HuH-7 (cell line): ENCODE results near the gene ITIH3.

ENCODE experiments used
- DNase-seq: peaks from one replicate; pipeline ENCODE4 v3.0.0; 2011; ENCODE audit warnings: low spot score

The ITIH3 gene

DNA sequence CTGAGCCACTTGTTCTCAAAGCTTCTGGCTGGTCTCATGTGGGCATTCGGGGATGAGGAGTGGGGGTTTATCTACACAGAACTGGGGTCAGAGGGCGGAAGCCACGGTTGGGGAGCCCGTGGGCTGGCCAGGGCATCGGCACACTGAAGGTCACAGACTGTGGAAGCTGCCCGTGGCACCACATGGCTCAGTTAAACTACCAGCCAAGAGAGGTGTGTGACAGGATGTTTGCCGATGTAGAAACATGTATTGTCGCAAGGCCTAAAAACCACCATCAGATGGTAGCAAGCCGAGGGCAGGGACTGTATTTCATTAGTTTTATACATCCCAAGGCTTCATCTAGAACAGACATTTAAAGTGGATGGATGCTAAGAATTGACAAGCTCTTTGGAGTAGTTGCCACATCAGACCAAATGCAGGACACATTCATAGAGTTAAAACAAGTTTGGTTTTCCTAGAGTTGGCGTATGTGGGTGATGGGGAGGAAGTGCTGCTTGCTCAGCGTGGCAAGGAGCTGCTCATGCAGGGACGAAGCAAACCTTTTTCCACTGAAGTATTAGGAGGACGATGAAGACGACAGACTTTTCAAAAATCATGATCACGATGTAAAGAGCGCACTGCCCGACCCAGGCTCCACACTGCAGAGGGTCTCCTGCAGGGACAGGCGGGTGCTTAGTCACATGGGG is 49.8 kb downstream of the ITIH3 start:
- no peak for DNase-seq

DNA sequence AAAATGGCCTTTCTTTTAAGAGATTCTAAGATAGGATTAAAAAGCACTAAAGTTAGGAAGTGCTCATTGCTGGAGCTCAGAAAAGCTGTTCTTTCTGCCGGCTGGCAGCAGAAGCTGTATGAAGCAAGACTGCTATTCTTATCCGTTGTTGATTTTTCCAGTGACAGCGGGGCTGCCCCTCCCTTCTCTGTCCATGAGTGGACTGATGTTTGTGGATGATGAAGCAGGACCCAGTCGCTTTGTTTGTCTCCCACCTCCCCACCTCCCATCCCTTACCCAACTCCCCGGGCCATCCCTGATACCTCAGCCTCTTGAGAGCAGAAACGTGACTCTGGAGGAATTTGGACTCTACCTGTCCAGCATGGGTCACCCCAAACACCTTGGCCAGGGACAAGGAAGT is 50.6 kb downstream of the ITIH3 start:
- DNase-seq: peak; percentile 19

DNA sequence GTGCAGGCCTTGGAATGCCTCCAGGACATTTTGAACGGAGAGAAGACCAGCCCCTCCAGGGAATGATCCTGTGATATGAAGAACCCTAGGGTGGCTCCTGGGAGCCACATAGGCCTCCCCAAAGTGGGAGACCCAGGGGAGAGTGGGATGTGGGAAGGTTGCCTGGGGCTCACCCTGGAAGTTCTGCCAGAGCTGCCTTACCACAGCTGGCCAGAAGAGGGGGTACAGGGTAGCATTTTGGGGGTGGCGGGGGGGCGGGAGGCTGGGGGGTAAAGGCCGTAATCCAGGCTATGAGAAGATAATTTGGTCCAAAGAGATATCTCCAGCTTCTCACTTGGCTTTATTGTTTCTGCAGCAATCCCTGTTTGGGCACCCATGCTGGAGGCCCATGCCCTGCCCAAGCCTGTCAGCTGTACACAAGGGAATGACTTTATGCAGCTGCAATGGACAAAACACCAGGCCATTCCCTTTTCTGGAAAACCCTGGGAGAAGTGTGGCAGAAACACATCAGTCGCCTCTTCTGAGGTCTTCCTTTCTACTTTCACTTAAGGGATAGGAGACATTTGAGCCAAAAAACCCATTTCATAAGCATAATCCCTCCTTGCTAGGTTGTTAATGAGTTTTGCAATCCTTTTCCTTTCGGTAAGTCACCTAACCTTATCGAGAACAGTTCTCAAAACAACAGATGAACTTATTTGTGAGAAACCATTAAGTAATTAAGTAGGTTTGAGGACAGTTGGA is 51.3 kb downstream of the ITIH3 start:
- DNase-seq: no peak

DNA sequence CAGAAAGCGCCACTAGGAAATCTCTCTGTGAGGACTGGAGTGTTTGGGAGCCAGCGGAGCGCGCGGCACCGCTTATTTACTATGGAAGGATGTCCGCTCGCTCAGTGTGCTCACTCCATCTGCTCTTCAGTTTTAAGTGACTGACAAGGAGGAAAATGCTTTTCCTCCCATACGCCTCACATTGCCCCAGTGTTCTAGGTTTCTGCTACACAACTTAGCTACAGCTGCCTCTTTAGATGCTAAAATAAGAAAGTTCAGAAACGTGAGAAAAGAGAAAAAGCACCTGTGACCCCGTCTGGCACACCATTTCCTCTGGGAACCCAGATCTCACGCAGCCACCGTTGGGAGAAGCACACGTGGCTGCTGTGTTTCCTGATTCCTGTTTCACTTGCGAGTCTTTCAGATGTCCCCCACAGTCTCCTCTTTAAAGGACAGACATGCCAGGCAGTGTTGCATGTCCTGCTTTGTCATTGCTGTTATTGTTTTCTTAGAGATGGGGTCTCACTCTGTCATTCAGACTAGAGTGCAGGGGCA is 51.9 kb downstream of the ITIH3 start:
- DNase-seq: no peak

DNA sequence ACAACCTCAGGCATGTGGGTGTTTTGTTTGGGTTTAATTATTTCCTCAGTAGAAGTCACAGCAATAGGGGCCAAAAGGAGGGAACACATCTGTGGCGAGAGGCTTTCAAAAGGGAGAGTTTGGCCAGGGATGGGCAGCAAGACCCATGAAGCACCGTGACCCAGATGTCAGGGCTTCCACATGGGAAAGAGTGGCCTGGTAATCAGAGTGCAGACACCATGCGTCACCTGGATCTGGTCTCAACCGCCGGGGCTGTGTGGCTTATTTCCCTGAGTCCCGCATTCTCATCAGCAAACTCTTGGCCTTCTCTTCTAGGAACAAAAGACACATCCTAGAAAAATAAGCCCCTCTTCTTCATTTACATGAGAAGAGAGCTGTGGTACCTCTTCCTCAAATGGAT is 52.6 kb downstream of the ITIH3 start:
- no peak for DNase-seq

DNA sequence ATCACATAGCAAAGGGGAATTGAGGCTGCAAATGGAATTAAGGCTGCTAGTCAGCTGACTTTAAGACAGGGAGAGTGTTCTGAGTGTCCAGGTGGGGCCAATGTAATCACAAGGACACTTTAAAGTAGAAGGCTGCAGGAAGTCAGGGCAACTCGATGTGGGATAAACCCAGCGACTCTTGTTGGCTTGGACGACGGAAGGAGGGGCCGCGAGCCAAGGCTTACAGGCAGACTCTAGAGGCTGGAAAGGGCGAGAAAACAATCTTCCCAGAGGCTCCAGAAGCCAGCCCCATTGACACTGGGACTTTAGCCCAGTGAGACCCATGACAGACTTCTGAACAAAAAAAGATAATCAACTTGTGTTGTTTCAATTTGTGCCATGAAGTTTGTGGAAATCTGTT is 53.1 kb downstream of the ITIH3 start:
- DNase-seq: no peak

DNA sequence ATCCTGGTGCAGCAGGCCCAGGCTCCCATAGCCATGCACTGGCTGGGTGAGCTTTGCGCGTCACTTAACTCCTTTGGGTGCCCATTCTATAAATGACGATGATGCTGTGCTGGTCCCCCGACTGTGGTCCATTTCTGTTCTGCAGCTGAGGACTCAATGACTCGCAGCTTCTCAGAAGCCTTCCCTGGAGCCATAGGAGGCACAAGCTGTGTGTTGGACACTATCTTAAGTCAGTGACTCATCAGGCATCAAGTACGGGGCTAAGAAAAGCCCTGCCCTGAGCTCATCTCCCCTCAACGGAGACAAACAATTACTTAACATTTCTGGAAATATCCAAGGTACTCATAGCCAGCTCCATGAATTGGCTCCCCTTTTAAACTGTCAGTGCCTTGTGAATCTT is 54.0 kb downstream of the ITIH3 start:
- DNase-seq: no peak

DNA sequence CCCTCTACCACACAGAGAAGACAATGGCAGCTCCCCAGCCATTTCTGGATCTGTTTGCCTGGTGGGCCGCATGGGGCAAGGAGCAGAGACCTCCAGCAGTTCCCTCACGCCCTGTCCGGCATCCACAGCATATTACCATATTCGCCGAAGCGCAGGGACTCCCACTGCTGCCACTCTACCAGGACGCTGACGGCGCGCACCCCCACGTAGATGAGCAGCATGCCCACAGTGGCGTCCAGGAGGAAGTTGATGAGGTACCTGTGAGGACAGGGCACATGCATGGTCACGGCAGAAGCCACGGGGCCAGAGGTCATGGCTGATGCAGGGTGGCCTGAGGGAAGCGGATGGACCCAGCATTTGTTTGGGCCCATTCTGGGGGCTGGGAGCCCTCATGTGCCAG is 55.1 kb downstream of the ITIH3 start:
- DNase-seq: no peak

DNA sequence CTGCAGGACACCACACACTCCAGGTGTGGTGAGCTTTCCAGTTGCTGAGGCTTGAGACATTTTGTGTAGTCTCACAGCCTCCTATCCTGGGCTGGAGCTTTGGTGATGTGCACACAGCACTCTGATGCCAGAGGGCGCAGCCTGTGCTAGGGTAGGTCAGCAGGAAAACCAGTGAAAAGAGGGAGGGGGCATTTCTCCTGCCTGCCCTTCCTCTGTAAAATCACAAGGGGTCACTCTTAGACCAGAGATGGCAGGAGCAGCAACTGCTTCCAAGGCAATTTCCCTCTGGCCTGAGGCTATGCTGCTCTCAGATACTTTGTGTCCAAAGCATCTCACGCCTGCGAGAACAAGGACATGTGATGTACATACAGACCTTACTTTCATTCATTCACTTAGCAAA is 56.8 kb downstream of the ITIH3 start:
- DNase-seq: peak; percentile 51

DNA sequence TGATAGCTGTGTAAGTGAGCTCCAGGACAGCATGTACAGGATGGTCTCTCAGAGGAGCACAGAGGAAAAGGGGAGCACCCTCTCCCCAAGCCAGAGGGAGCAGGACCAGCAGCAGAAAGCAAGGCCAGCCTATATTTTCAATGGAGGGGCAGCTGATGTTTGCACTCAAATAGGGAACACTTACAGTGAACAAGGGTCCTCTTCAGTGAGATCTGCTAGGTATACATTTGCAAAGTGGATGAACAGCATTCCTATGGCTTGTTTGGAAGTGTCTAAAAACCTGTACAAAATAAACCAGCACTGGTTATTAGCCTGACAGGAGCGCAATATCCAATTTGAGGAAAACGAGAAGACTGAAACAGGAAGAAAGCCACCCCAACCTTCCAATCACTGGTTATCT is 57.8 kb downstream of the ITIH3 start:
- no peak for DNase-seq

DNA sequence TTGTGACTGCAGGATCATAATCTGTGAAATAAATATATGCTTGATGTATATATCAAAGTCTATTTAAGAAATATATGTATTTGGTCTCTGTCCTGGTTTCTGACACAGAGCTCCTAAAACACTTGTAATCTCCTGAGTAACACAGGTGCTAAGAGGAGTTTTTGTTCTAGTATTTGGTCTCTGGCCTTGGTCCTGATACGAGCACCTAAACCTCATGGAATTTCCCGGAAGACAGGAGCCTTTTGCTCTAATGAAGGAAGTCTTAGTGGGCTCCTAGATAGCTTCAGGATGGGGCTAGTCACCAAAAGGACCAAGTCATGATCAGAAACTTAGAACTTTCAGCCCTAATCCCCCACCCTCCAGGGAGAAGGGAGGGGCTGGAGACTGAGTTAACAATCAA is 59.4 kb downstream of the ITIH3 start:
- no peak for DNase-seq

DNA sequence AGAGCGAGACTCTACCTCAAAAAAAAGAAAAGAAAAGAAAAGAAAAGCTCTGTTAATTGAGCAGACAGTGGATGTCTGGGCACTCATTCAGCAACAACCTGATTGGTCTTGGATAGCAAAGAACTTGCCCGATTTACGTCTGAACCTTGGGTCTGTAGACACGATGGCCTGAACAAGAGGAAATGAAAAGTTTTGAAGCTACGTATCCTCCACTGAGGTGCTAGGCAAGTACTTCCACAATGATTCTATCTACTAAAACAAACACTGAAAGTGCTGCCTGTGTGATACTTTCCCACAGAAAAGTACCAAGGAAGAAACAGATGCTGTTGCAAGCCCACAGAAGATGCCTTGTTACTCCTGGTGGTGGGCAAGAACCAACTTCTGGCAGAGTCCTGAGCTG is 62.1 kb downstream of the ITIH3 start:
- no peak for DNase-seq

DNA sequence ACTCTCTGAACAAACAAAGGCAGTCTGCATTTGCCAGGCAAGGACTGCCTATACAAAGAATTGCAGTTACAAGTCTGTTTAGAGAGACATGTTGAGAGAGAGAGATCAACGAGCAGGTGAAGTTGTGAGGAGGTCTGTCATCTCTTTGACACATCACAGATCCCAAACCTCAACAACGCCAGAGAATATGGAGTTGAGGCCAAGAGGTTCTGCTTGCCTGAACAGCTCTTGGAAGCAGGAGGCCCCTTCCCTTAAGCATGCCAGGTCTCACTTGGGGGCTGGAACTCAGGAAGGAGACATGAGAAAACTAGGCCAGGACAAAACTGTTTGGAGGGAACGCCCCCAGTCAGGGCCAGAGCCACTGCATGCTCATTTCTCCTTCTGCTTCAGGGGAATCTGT is 62.5 kb downstream of the ITIH3 start:
- DNase-seq: no peak

DNA sequence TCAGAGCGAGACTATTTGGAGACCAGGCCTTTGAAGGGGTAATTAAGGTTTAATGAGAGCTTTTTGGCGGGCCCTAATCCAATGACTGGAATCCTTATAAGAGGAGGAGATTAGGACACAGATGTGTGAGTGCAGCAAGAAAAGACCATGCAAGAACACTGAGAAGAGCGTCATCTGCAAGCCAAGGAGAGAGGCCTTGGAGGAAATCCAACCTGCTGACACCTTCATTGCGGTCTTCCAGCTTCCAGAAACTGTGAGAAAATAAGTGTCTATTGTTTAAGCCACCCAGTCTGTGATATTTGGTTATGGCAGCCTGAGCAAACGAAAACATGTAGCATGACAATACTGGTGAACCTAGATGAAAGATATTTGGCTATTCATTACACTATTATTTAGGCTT is 63.3 kb downstream of the ITIH3 start:
- no peak for DNase-seq
